ENCODE measurements around the gene ANXA5.

Gene ANXA5

GRCh38 chr4:121696581-121697461 is at the start of gene ANXA5:
Gene ANXA5, minus strand, starts transcription at chr4:121696980. Its CDS starts 391 bp downstream, at chr4:121696589.
- no peaks in the 10 kb centered on the region for H3K9me3 ChIP-seq (ENCODE audit: control insufficient read depth, insufficient read depth, low read length)
- peaks cover 8% of the 10 kb centered on the region for H3K36me3 ChIP-seq (ENCODE audit: control insufficient read depth, insufficient read depth, low read length)
- peak within 1 kb of the TSS; percentile 77 for H3K9ac ChIP-seq (ENCODE audit: low read depth, low read length)
- H3K27ac ChIP-seq (ENCODE audit: low read depth, low read length) = peak within 1 kb of the TSS; percentile 90
- H3K4me1 ChIP-seq (ENCODE audit: control insufficient read depth, insufficient read depth, low read length) = peaks cover 8% of the 10 kb centered on the region; the same call in 1 of the 2 replicates
- H3K27me3 ChIP-seq (ENCODE audit: control insufficient read depth, insufficient read depth, low read length) = no peaks in the 10 kb centered on the region
- peak within 1 kb of the TSS; percentile 83 for H3K4me3 ChIP-seq (ENCODE audit: low read depth, low read length)

DNA sequence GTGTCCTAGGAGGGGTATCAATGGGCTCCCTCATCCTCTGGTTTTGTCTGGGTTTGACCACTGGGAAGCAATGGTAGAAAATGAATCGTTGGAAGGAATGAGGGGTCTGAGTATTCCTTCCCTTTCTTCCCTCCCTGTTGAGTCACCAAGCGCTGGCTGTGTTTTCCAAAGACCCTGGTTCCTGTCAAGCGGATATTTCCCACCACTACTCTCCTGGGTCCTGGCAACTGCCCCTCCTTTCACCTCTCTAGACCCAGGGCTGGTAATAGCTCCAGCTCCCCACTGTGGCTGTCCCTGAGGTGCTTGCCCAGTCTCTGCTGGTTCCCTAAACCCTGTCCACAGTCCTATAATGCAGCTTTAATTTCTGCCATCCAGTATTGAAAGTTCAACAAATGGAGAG is 46.0 kb upstream of the ANXA5 start:
- Histone ChIP-seq H3K9ac (ENCODE audit: low read depth, low read length) (no peak overlapping the region), H3K27me3 (ENCODE audit: control insufficient read depth, insufficient read depth, low read length) (peaks cover 6% of the 10 kb centered on the region), H3K4me1 (ENCODE audit: control insufficient read depth, insufficient read depth, low read length) (peaks cover 25% of the 10 kb centered on the region), H3K4me3 (ENCODE audit: low read depth, low read length) (no peak overlapping the region), H3K9me3 (ENCODE audit: control insufficient read depth, insufficient read depth, low read length) (no peaks in the 10 kb centered on the region), H3K36me3 (ENCODE audit: control insufficient read depth, insufficient read depth, low read length) (no peaks in the 10 kb centered on the region), H3K27ac (ENCODE audit: low read depth, low read length) (peak overlapping the region; percentile 36)

GRCh38 chr4:121741751-121742150 is 45.0 kb upstream of the ANXA5 start:
- H3K27me3 ChIP-seq (ENCODE audit: control insufficient read depth, insufficient read depth, low read length) = no peaks in the 10 kb centered on the region
- H3K27ac ChIP-seq (ENCODE audit: low read depth, low read length) = no peak overlapping the region
- H3K4me3 ChIP-seq (ENCODE audit: low read depth, low read length) = peak overlapping the region; percentile 17; the same call in 1 of the 2 replicates
- H3K9me3 ChIP-seq (ENCODE audit: control insufficient read depth, insufficient read depth, low read length) = no peaks in the 10 kb centered on the region
- H3K9ac ChIP-seq (ENCODE audit: low read depth, low read length) = no peak overlapping the region
- H3K4me1 ChIP-seq (ENCODE audit: control insufficient read depth, insufficient read depth, low read length) = peaks cover 25% of the 10 kb centered on the region
- H3K36me3 ChIP-seq (ENCODE audit: control insufficient read depth, insufficient read depth, low read length) = no peaks in the 10 kb centered on the region

GRCh38 chr4:121740796-121741409 is 44.1 kb upstream of the ANXA5 start:
- no peak overlapping the region for H3K27ac ChIP-seq (ENCODE audit: low read depth, low read length)
- H3K9me3 ChIP-seq (ENCODE audit: control insufficient read depth, insufficient read depth, low read length) = no peaks in the 10 kb centered on the region
- H3K4me3 ChIP-seq (ENCODE audit: low read depth, low read length) = no peak overlapping the region; the same call in 1 of the 2 replicates
- peaks cover 25% of the 10 kb centered on the region for H3K4me1 ChIP-seq (ENCODE audit: control insufficient read depth, insufficient read depth, low read length)
- no peaks in the 10 kb centered on the region for H3K36me3 ChIP-seq (ENCODE audit: control insufficient read depth, insufficient read depth, low read length)
- no peak overlapping the region for H3K9ac ChIP-seq (ENCODE audit: low read depth, low read length)
- no peaks in the 10 kb centered on the region for H3K27me3 ChIP-seq (ENCODE audit: control insufficient read depth, insufficient read depth, low read length)

GRCh38 chr4:121739575-121739974 is 42.8 kb upstream of the ANXA5 start:
- H3K27ac ChIP-seq (ENCODE audit: low read depth, low read length) = no peak overlapping the region
- H3K9me3 ChIP-seq (ENCODE audit: control insufficient read depth, insufficient read depth, low read length) = no peaks in the 10 kb centered on the region
- H3K4me1 ChIP-seq (ENCODE audit: control insufficient read depth, insufficient read depth, low read length) = peaks cover 25% of the 10 kb centered on the region
- H3K36me3 ChIP-seq (ENCODE audit: control insufficient read depth, insufficient read depth, low read length) = no peaks in the 10 kb centered on the region
- no peak overlapping the region for H3K9ac ChIP-seq (ENCODE audit: low read depth, low read length)
- H3K27me3 ChIP-seq (ENCODE audit: control insufficient read depth, insufficient read depth, low read length) = no peaks in the 10 kb centered on the region
- no peak overlapping the region for H3K4me3 ChIP-seq (ENCODE audit: low read depth, low read length)

DNA sequence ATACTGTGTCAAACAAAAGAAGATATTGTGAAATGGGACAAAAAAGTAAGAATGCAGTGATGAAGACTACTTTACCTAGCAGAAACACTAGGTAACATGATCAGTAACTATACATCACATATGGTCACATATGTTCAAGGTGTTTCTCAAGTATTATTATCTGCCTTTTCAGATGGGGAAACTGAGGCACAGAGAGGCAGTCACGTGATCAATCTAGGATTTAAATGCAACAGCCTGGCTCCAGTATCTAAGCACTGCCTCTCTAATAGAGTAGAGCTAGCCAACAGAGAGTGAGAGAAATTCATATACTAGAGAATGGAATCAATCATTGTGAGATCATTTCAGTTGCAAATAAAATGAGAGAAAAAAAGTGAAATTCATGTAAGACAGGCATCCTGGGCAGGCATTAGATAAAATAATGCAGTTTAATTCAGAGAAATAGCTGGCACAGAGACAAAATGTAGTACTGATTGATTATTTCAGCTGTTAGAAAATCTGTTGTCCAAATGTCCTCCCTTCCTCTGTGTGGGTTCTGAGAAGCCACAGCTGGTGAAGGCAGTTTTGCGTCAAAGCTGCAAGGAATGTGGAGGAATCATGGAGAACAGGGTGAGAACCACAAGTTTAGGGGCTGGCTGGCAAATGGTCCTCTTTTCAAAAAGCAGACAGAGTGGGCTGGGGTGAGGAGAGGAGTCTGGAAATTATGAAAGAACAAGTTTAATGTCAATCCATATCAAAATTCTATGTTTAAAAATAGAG is 42.2 kb upstream of the ANXA5 start:
- H3K9me3 ChIP-seq (ENCODE audit: control insufficient read depth, insufficient read depth, low read length) = no peaks in the 10 kb centered on the region
- peaks cover 25% of the 10 kb centered on the region for H3K4me1 ChIP-seq (ENCODE audit: control insufficient read depth, insufficient read depth, low read length)
- H3K9ac ChIP-seq (ENCODE audit: low read depth, low read length) = no peak overlapping the region
- H3K27me3 ChIP-seq (ENCODE audit: control insufficient read depth, insufficient read depth, low read length) = no peaks in the 10 kb centered on the region
- H3K36me3 ChIP-seq (ENCODE audit: control insufficient read depth, insufficient read depth, low read length) = no peaks in the 10 kb centered on the region
- no peak overlapping the region for H3K4me3 ChIP-seq (ENCODE audit: low read depth, low read length)
- H3K27ac ChIP-seq (ENCODE audit: low read depth, low read length) = no peak overlapping the region

- no peak overlapping the region for H3K4me3 ChIP-seq (ENCODE audit: low read depth, low read length)
- no peak overlapping the region for H3K9ac ChIP-seq (ENCODE audit: low read depth, low read length)
- no peak overlapping the region for H3K27ac ChIP-seq (ENCODE audit: low read depth, low read length)
- H3K9me3 ChIP-seq (ENCODE audit: control insufficient read depth, insufficient read depth, low read length) = no peaks in the 10 kb centered on the region
- no peaks in the 10 kb centered on the region for H3K27me3 ChIP-seq (ENCODE audit: control insufficient read depth, insufficient read depth, low read length)
- H3K4me1 ChIP-seq (ENCODE audit: control insufficient read depth, insufficient read depth, low read length) = peaks cover 23% of the 10 kb centered on the region
- H3K36me3 ChIP-seq (ENCODE audit: control insufficient read depth, insufficient read depth, low read length) = no peaks in the 10 kb centered on the region
Measured at GRCh38 chr4:121737846-121738554, 41.2 kb upstream of the ANXA5 start.

DNA sequence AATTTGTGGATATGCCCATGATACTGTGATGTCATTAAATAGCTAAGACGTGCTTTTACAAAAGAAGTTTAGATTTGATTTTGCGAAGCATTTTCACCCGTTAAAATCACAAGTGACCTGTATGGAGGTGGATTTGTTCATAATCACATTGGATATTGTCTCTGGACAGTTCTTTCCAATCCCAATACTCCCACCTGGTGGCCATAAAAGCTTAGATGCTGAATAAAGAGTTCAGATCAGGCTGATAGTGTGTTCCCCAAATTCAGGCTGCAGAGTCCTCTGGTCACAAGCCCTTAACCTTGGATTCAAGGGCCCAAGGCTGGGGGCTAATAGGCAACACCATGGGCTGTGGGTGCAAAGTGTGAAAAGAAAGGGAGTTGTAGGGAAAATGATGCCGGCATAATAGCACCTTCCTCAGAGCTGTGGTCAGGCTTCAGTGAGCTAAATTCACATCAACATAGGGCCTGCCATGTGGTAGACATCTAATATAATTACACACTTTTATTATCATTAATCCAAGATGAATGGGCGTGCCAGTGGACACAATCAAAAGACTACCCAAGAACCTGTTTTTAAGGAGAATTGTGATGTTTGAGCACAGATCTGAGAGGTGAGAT is 40.1 kb upstream of the ANXA5 start:
- no peak overlapping the region for H3K4me3 ChIP-seq (ENCODE audit: low read depth, low read length)
- no peaks in the 10 kb centered on the region for H3K9me3 ChIP-seq (ENCODE audit: control insufficient read depth, insufficient read depth, low read length)
- H3K27ac ChIP-seq (ENCODE audit: low read depth, low read length) = no peak overlapping the region
- no peaks in the 10 kb centered on the region for H3K36me3 ChIP-seq (ENCODE audit: control insufficient read depth, insufficient read depth, low read length)
- H3K9ac ChIP-seq (ENCODE audit: low read depth, low read length) = no peak overlapping the region
- no peaks in the 10 kb centered on the region for H3K27me3 ChIP-seq (ENCODE audit: control insufficient read depth, insufficient read depth, low read length)
- H3K4me1 ChIP-seq (ENCODE audit: control insufficient read depth, insufficient read depth, low read length) = peaks cover 12% of the 10 kb centered on the region

DNA sequence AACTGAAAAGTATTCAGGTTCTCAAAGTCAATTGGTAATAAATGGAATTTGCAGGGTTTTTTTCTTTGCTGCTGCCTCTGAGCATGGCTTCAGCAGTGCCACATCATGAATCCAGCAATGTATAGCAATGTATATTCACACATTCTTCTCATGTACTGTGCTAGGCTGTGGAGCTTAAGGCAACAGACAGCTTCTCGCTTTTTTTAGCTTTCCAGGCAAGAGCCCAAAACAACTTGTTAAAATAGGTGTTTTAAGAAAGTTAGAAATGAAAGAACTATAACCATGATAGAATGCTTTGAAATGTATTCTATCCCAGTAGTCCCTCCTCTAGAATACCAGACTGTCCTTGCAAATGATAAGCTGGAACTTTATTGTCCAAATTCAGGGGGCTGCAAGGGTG is 37.8 kb upstream of the ANXA5 start:
- Histone ChIP-seq H3K4me1 (ENCODE audit: control insufficient read depth, insufficient read depth, low read length) (no peaks in the 10 kb centered on the region), H3K27ac (ENCODE audit: low read depth, low read length) (no peak overlapping the region), H3K27me3 (ENCODE audit: control insufficient read depth, insufficient read depth, low read length) (no peaks in the 10 kb centered on the region), H3K36me3 (ENCODE audit: control insufficient read depth, insufficient read depth, low read length) (no peaks in the 10 kb centered on the region), H3K9me3 (ENCODE audit: control insufficient read depth, insufficient read depth, low read length) (no peaks in the 10 kb centered on the region), H3K4me3 (ENCODE audit: low read depth, low read length) (no peak overlapping the region), H3K9ac (ENCODE audit: low read depth, low read length) (no peak overlapping the region)

DNA sequence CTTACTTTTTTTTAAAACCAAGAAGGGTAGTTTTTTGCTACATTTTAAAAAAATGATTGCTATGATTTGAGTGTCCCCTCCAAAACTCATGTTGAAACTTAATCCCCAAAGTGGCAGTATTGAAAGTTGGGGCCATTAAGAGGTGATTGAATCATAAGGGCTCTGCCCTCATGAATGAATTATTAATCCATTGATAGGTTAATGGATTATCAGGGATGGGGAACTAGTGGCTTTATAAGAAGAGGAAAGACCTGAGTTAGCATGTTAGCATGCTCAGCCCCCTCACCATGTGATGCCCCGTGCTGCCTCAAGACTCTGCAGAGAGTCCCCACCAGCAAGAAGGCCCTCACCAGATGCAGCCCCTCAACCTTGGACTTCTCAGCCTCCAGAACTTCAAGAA is 37.2 kb upstream of the ANXA5 start:
- Histone ChIP-seq H3K36me3 (ENCODE audit: control insufficient read depth, insufficient read depth, low read length) (no peaks in the 10 kb centered on the region), H3K4me1 (ENCODE audit: control insufficient read depth, insufficient read depth, low read length) (no peaks in the 10 kb centered on the region), H3K27ac (ENCODE audit: low read depth, low read length) (no peak overlapping the region), H3K9ac (ENCODE audit: low read depth, low read length) (no peak overlapping the region), H3K27me3 (ENCODE audit: control insufficient read depth, insufficient read depth, low read length) (no peaks in the 10 kb centered on the region), H3K9me3 (ENCODE audit: control insufficient read depth, insufficient read depth, low read length) (no peaks in the 10 kb centered on the region), H3K4me3 (ENCODE audit: low read depth, low read length) (no peak overlapping the region)

All from HUES48 (cell line).